Upper lobe of left lung (tissue), 6 donors: ENCODE results near the gene NUDCD3. TPM values are rescaled to one million over a fixed set of nuclear protein-coding genes. Genes with fewer than 3 reads are reported as not detected.
"Not testable (repeated sequence)": the region's sequence is repeated elsewhere in the genome, so short reads cannot be mapped to it uniquely, and the experiment has no call there.

ENCODE experiments used
- ATAC-seq, 2 donors: fragments of 200-7000 bp; cut with Tn5 transposase; one replicate each; pipeline ENCODE4 v1.9.1; 2022; ENCODE audit warnings: mild to moderate bottlenecking in 2 of 2, moderate library complexity in 2 of 2; ENCODE audit not compliant: low FRiP score in 2 of 2
- DNase-seq, 2 donors: peaks; one replicate each; pipeline ENCODE4 v3.0.0-alpha.2; 2019 to 2020
- H3K27ac ChIP-seq, 4 donors: fragments of 200-600 bp; sonication (generic); one replicate each; pipeline ENCODE4 v1.5.1; 2016 to 2019
- H3K27me3 ChIP-seq, 4 donors: fragments of 200-600 bp; sonication (generic); one replicate each; pipeline ENCODE4 v1.5.1; 2017 to 2019
- H3K36me3 ChIP-seq, 4 donors: fragments of 200-600 bp; sonication (generic); one replicate each; pipeline ENCODE4 v1.5.1; 2016 to 2019
- H3K4me1 ChIP-seq, 4 donors: fragments of 200-600 bp; sonication (generic); one replicate each; pipeline ENCODE4 v1.5.1; 2018 to 2019
- H3K4me3 ChIP-seq, 4 donors: fragments of 200-600 bp; sonication (generic); one replicate each; pipeline ENCODE4 v1.5.1; 2017 to 2019; ENCODE audit warnings: mild to moderate bottlenecking in 2 of 4, moderate library complexity in 1 of 4
- H3K9me3 ChIP-seq, 4 donors: fragments of 200-600 bp; sonication (generic); one replicate each; pipeline ENCODE4 v1.5.1; 2018 to 2019
- CTCF ChIP-seq, 6 experiments: fragments of 450-650 bp in 4 of 6; fragments of 200-600 bp in 2 of 6; sonication (generic) in 2 of 6; IDR thresholded peaks; one replicate each; pipeline ENCODE4 v1.5.1; 2016 to 2019; ENCODE audit warnings: antibody characterized with exemption in 6 of 6
- EP300 ChIP-seq, 4 donors: sonication (generic); formaldehyde crosslinking; IDR thresholded peaks; one replicate each; pipeline ENCODE4 v1.5.1; 2017; ENCODE audit warnings: antibody characterized with exemption in 4 of 4, control low read depth in 2 of 4
- POLR2A ChIP-seq, 4 donors: fragments of 450-650 bp; IDR thresholded peaks; one replicate each; pipeline ENCODE4 v1.5.1; 2016 to 2017; ENCODE audit warnings: antibody characterized with exemption in 4 of 4, mild to moderate bottlenecking in 2 of 4
- POLR2AphosphoS5 ChIP-seq, 2 donors: sonication (generic); formaldehyde crosslinking; IDR thresholded peaks; one replicate each; pipeline ENCODE4 v1.5.1; 2017; ENCODE audit warnings: antibody characterized with exemption in 2 of 2
- WGBS, 2 donors: methylation state at CpG; one replicate each; pipeline ENCODE4 v1.1.5; 2017 to 2018; 5-methylcytosine and 5-hydroxymethylcytosine counted together
- total RNA-seq, 6 donors: library from RNA; depleted of rRNA in 4 of 6; stranded (reverse); fragments of >200 nt in 4 of 6; gene quantifications; one replicate each; pipeline versions ENCODE4 v1.1.0 to v1.2.1, GENCODE V29; 2016 to 2021
- donor health status: DM: no; HTN: no; CAD: no; lungs with moderate emphysema.
- donor health status: DM: no; HTN: yes; CAD: no; lungs with severe emphysema.

The NUDCD3 gene
- total RNA-seq, 6 donors from 2014 or later: 48.5 to 104 (median 56.3) TPM

GRCh38 chr7:44433255-44434022, 57.0 kb downstream of the NUDCD3 start:
- no peak for TF ChIP-seq POLR2A (IDR thresholded peaks at IDR 0.05)
- TF ChIP-seq POLR2AphosphoS5 (IDR thresholded peaks at IDR 0.05): no peak
- no peak overlapping the region for H3K4me3 ChIP-seq
- H3K4me1 ChIP-seq: no peaks in the 10 kb centered on the region
- DNase-seq: no peak
- no peak overlapping the region for H3K27ac ChIP-seq
- H3K9me3 ChIP-seq: no peaks in the 10 kb centered on the region
- peak in 1 of 2 donors; percentile 17 for ATAC-seq
- WGBS, 2 donors: 85 to 86% methylated on average over 10 of the region's 10 CpGs
- no peaks in the 10 kb centered on the region for H3K27me3 ChIP-seq
- peaks cover 0 to 9% (median 4%) of the 10 kb centered on the region in 4 donors for H3K36me3 ChIP-seq

DNA sequence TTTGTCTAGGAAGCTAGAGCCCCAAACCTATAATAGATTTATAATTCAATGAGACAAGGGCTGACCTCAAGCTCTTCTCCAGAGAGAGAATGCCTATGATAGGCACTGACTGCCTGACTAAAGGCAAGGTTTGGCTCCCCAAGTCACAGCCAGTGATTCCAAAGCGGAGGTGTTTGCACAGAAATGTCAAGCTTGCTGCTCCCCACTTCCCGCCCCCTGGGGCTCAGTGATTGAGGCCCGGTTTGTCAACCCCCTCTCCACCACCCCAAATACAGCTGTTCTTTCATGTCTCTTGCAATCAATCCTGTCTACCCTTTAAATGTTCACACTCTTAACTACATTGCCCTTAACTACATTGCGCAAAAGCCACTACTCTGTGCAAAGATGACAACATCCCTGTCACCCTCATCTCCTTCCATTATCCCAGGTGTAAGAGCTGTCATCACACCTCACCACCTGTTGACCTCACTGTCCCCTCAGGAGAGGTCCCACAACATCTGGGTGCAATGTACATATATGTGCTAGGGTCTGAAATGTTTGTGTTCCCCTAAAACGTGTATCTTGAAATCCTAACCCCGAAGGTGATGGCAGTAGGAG, 58.0 kb downstream of the NUDCD3 start:
- H3K4me1 ChIP-seq: no peaks in the 10 kb centered on the region
- 79 to 92% methylated on average over 6 of the region's 6 CpGs for WGBS, 2 donors
- ATAC-seq (no peak), DNase-seq (no peak)
- H3K36me3 ChIP-seq: peaks cover 0 to 11% (median 6%) of the 10 kb centered on the region in 4 donors
- no peak overlapping the region for H3K27ac ChIP-seq
- no peaks in the 10 kb centered on the region for H3K27me3 ChIP-seq
- H3K4me3 ChIP-seq: no peak overlapping the region
- TF ChIP-seq EP300 (IDR thresholded peaks at IDR 0.05): no peak
- no peak for TF ChIP-seq POLR2AphosphoS5 (IDR thresholded peaks at IDR 0.05)
- no peak for TF ChIP-seq POLR2A (IDR thresholded peaks at IDR 0.05)
- TF ChIP-seq CTCF (IDR thresholded peaks at IDR 0.05): no peak
- H3K9me3 ChIP-seq: no peaks in the 10 kb centered on the region

DNA sequence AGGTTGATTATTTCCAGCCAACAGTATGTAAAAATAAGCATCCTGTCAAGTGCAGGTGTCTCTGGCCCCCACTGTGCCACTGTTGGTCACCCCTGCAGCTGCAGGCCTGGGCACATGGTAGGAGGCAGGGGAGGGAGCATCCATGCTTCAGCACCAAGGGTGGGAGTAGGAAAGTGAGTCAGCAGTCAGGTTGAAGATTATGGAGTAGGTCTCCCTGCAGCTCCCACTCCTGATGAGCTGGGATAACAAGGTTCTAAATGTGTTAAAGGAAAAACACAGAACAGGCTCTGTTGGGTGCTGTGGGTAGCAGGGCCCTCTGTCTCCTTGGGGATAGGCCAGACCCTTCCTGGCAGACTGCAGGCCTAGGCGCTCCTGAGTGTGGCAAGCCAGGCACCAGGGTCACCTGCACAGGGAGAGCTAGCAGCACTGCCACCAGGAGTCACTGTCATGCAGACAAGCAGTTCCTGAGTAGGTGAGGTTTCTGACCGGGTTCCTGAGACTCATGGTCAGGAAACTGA, 59.3 kb downstream of the NUDCD3 start:
- H3K4me1 ChIP-seq: no peaks in the 10 kb centered on the region
- DNase-seq: no peak
- 67 to 82% methylated on average over 2 of the region's 2 CpGs for WGBS, 2 donors
- TF ChIP-seq CTCF (IDR thresholded peaks at IDR 0.05): no peak
- no peak for TF ChIP-seq EP300 (IDR thresholded peaks at IDR 0.05)
- no peak for TF ChIP-seq POLR2A (IDR thresholded peaks at IDR 0.05)
- TF ChIP-seq POLR2AphosphoS5 (IDR thresholded peaks at IDR 0.05): no peak
- no peak for ATAC-seq
- H3K27ac ChIP-seq: no peak overlapping the region
- no peaks in the 10 kb centered on the region for H3K27me3 ChIP-seq
- no peaks in the 10 kb centered on the region for H3K9me3 ChIP-seq
- H3K4me3 ChIP-seq: no peak overlapping the region
- peaks cover 0 to 21% (median 12%) of the 10 kb centered on the region in 4 donors for H3K36me3 ChIP-seq

DNA sequence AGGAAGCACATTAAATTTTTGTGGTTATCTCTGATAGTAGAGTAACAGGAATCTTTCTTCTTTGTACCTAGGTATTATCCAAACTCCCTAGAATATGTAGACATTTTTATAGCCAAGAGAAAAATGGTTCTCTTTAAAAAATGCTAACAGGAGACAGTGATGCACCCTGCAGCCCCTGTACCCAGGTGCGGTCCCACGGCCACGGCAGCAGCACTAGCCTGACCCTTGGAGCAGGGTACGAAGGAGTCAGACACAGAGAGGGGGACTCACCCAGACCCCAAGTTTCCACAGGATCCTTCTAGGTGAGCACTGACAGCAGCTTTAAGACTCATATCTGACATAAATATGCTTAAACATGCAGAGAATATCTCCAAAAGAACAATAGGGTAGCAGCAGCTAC, 60.4 kb downstream of the NUDCD3 start:
- TF ChIP-seq EP300 (IDR thresholded peaks at IDR 0.05) (no peak), CTCF (IDR thresholded peaks at IDR 0.05) (no peak), POLR2AphosphoS5 (IDR thresholded peaks at IDR 0.05) (no peak), POLR2A (IDR thresholded peaks at IDR 0.05) (no peak)
- no peaks in the 10 kb centered on the region for H3K4me1 ChIP-seq
- H3K27ac ChIP-seq: no peak overlapping the region
- no peaks in the 10 kb centered on the region for H3K9me3 ChIP-seq
- 96 to 98% methylated on average over 4 of the region's 4 CpGs for WGBS, 2 donors
- DNase-seq (peak in 1 of 2 donors; percentile 40), ATAC-seq (no peak)
- no peak overlapping the region for H3K4me3 ChIP-seq
- no peaks in the 10 kb centered on the region for H3K27me3 ChIP-seq
- H3K36me3 ChIP-seq: peaks cover 8 to 32% (median 20%) of the 10 kb centered on the region in 4 donors

GRCh38 chr7:44424762-44425161, 65.7 kb downstream of the NUDCD3 start:
- not testable (repeated sequence) for H3K4me3 ChIP-seq, H3K27ac ChIP-seq, H3K4me1 ChIP-seq, H3K27me3 ChIP-seq, DNase-seq, ATAC-seq, H3K9me3 ChIP-seq
- WGBS, 2 donors: 98% methylated on average over 2 of the region's 2 CpGs
- H3K36me3 ChIP-seq: peaks cover 8 to 28% (median 19%) of the 10 kb centered on the region in 4 donors
